NCI-H1105 (cell line): ENCODE measurements around the gene PLEKHD1.
A peak's percentile ranks its signal among the peaks of the same experiment; 100 is the strongest.

Experiments
- DNase-seq: peaks from one replicate; lab custom pipeline; 2025; lab: John Stamatoyannopoulos, UW

Gene PLEKHD1

GRCh38 chr14:69518289-69519101 lies 34.0 kb downstream of the PLEKHD1 start:
- DNase-seq = no peak

GRCh38 chr14:69519204-69520100 lies 34.9 kb downstream of the PLEKHD1 start:
- no peak for DNase-seq

GRCh38 chr14:69522026-69522425 lies 37.5 kb downstream of the PLEKHD1 start:
- no peak for DNase-seq

- no peak for DNase-seq
Measured at GRCh38 chr14:69525896-69526295, 41.4 kb downstream of the PLEKHD1 start.

GRCh38 chr14:69527635-69528034 lies 43.1 kb downstream of the PLEKHD1 start:
- DNase-seq = no peak

- DNase-seq = no peak
Measured at GRCh38 chr14:69528143-69528542, 43.6 kb downstream of the PLEKHD1 start.

- DNase-seq = no peak
Measured at GRCh38 chr14:69528930-69529329, 44.4 kb downstream of the PLEKHD1 start.

GRCh38 chr14:69529563-69529962 lies 45.0 kb downstream of the PLEKHD1 start:
- no peak for DNase-seq

GRCh38 chr14:69530095-69530494 lies 45.6 kb downstream of the PLEKHD1 start:
- no peak for DNase-seq

- no peak for DNase-seq
Measured at GRCh38 chr14:69531135-69531534, 46.6 kb downstream of the PLEKHD1 start.

- no peak for DNase-seq
Measured at GRCh38 chr14:69532561-69533340, 48.2 kb downstream of the PLEKHD1 start.

- DNase-seq = peak; percentile 69
Measured at GRCh38 chr14:69535230-69535848, 50.8 kb downstream of the PLEKHD1 start.

GRCh38 chr14:69536971-69537370 lies 52.4 kb downstream of the PLEKHD1 start:
- DNase-seq = no peak

GRCh38 chr14:69537900-69538299 lies 53.4 kb downstream of the PLEKHD1 start:
- DNase-seq = no peak

- no peak for DNase-seq
Measured at GRCh38 chr14:69538766-69539165, 54.2 kb downstream of the PLEKHD1 start.

GRCh38 chr14:69539631-69540410 lies 55.3 kb downstream of the PLEKHD1 start:
- no peak for DNase-seq

GRCh38 chr14:69540654-69541335 lies 56.3 kb downstream of the PLEKHD1 start:
- DNase-seq = no peak

- DNase-seq = no peak
Measured at GRCh38 chr14:69542311-69542710, 57.8 kb downstream of the PLEKHD1 start.

GRCh38 chr14:69543341-69544115 lies 59.0 kb downstream of the PLEKHD1 start:
- DNase-seq = no peak
